Cardiac fibroblast (primary cell): ENCODE measurements around the gene MARK3.

Experiments used
- DNase-seq, 2 donors: peaks; one replicate each; pipeline versions ENCODE4 v3.0.0 to v3.0.0-alpha.2; 2010; ENCODE audit warnings: low read depth in 2 of 2
- H3K4me3 ChIP-seq, 2 donors: replicated peaks in 1 of 2; 1 replicate in 1 of 2; 2 replicates in 1 of 2; pipeline ENCODE4 v1.5.1; 2011; ENCODE audit warnings: low read depth in 2 of 2, low read length in 2 of 2, mild to moderate bottlenecking in 2 of 2, moderate library complexity in 1 of 2
- CTCF ChIP-seq: IDR thresholded peaks from one replicate; pipeline ENCODE4 v1.5.1; 2011; ENCODE audit warnings: low read depth, mild to moderate bottlenecking, low read length, inconsistent platforms

MARK3 gene

DNA sequence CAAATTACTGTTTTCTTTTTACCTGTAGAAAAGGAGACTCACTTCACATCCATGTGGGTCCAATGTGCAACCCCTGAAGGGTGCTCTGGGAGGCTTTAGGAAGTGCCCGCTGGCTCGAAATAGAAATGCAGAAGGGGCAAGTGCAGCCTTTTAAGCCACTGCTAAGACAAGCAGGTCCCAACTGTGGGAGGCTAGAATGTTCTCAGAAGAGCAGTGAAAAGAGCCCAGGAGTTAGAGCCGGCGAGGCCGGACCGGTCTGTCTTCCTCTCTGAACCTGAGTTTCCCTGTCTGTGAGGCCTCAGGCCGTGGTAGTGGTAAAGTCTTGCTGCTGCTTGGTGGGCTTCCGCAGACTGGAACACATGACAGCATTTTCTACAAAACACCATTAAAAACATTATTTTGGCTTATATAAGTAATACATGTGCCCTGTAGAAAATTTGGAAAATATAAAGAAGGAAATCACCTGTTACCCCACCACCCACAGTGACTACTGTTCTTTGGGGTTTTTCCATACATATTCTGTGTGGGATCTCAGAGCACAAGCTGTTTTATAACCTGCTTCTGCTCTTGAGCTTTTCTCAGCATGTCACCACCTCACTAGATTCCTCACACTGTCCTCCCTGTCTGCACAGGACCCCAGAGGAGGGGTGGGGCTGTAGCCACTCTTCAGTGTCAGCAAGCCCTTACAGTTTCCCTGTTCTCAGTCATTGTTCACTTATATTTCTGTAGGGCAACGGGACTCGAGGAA is 131.4 kb downstream of the MARK3 start:
- no peak for TF ChIP-seq CTCF
- no peak overlapping the region for H3K4me3 ChIP-seq
- DNase-seq = no peak

DNA sequence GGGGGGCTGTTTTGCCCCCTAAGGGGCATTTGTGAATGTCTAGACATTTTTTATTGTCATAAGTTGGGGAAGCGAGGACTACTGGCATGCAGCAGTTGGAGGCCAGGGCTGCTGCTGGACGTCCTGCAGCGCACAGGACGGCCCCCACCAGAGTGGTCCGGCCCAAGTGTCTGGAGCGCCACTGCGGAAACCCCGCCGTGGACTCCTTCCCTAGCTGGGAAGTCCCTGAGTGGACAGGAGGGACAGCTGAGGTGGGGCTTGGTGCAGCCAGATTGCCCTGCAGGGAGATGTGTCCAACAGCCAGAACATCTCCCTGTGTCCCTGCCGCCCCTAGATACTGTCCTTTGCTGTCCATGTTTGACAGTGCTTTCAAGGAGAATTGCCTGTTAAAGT is 132.0 kb downstream of the MARK3 start:
- no peak overlapping the region for H3K4me3 ChIP-seq
- TF ChIP-seq CTCF = no peak
- DNase-seq = no peak

GRCh38 chr14:103517721-103518421 is 132.7 kb downstream of the MARK3 start:
- no peak overlapping the region for H3K4me3 ChIP-seq
- DNase-seq = no peak
- TF ChIP-seq CTCF = no peak

GRCh38 chr14:103518422-103519042 is 133.3 kb downstream of the MARK3 start:
- peak; percentile 90 for TF ChIP-seq CTCF
- no peak overlapping the region for H3K4me3 ChIP-seq
- peak; percentile 45 to 50 for DNase-seq

DNA sequence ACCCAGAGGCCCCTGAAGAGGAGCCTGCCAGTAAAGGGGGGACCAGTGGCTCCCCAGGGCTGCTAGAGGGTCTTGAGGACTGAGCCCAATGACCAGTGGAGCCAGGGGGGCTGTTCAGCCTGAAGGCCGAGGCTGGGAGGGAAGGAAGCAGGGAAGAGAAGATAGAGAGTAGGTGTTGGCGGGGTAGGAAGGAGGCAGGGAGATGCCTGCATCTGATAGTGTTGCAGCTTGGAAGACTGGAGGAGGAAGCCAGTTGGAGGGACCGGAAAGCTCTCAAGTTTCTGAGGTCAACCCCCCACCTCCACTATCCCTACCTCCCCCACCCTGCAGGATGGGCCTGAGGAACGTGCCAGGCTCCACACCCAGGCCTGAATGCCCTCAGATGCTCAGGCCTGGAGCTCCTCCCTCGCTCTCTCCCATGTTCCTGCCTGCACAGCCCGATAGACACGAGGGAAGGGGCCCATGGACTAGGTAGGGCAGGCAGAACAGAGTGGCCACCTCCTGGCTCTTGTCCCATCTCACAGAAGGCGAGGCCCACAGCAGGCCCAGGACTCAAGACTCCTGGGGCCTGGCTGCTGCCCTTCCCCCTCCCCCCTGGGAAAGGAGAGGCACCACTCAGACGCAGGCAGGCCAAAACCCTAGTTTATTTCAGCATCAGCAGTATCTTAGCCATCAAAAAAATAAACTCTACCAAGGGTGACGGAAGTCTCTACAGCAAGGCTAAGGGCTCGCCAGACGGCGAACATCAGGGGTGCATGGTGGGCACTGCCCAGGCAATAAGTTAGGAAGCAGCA is 134.0 kb downstream of the MARK3 start:
- DNase-seq = peak; percentile 33 to 48
- H3K4me3 ChIP-seq = no peak overlapping the region
- no peak for TF ChIP-seq CTCF

DNA sequence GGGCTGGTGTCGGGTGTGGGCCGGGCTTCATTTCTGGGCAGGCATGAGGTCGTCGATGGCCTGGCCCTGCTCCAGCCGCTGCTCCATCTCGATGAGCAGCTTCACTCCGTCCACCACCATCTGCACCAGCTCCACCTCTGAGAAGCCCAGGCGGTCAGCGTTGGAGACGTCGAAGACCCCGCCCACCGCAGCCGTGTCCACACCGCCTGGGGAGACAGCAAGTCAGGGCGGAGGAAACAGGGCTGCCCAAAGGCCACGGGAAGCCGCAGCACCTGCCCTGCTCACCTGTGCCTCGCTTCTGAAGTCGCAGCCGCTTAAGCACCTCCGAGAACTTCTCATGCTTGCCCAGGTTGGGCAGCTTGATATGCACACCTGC is 134.6 kb downstream of the MARK3 start:
- DNase-seq = no peak
- no peak overlapping the region for H3K4me3 ChIP-seq
- no peak for TF ChIP-seq CTCF
